HL-60 (cell line): ENCODE results near the gene ZNF441.

Source experiments
- CTCF ChIP-seq: IDR thresholded peaks from one replicate; pipeline ENCODE4 v1.5.1; 2011; ENCODE audit warnings: low read length, control low read depth, inconsistent platforms; ENCODE audit not compliant: insufficient read depth
- GABPA ChIP-seq: IDR thresholded peaks from 2 replicates; pipeline ENCODE4 v1.6.1; 2012; ENCODE audit warnings: low read depth
- POLR2AphosphoS5 ChIP-seq: IDR thresholded peaks from 2 replicates; pipeline ENCODE4 v1.6.1; 2012; ENCODE audit warnings: low read depth
- SPI1 ChIP-seq: IDR thresholded peaks from 2 replicates; pipeline ENCODE4 v1.6.1; 2012; ENCODE audit warnings: low read depth, mild to moderate bottlenecking, borderline replicate concordance

DNA sequence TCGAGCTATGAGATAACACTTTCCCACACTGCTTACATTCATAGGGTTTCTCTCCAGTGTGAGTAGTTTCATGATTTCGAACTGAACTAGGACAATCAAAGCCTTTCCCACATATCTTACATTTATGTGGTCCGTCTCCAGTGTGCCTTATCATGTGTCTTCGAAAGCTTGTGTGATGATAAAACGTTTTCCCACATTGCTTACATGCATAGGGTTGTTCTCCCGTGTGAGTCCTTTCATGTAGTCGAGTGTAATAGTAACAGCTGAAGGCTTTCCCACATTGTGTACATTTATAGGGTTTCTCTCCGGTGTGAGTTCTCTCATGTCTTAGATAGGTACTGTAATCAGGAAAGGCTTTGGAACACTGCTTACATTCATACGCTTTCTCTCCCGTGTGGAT, 44.4 kb upstream of the ZNF441 start:
- TF ChIP-seq CTCF: no peak
- no peak for TF ChIP-seq POLR2AphosphoS5
- TF ChIP-seq SPI1: no peak
- TF ChIP-seq GABPA: no peak
